NCI-H774 (cell line): ENCODE results near the gene PTPN18.
A peak's percentile ranks its signal among the peaks of the same experiment; 100 is the strongest.

Experiments used
- DNase-seq: peaks from one replicate; lab custom pipeline; 2025; lab: John Stamatoyannopoulos, UW

Gene PTPN18

GRCh38 chr2:130339885-130340745, 15.7 kb upstream of the PTPN18 start:
- no peak for DNase-seq

GRCh38 chr2:130341562-130342019, 14.3 kb upstream of the PTPN18 start:
- no peak for DNase-seq

GRCh38 chr2:130342020-130342532, 13.8 kb upstream of the PTPN18 start:
- DNase-seq, result peak; percentile 89

- DNase-seq, result peak; percentile 98
These were observed 13.2 kb upstream of the PTPN18 start, which contains the start of gene IMP4 for GRCh38 chr2:130342533-130343275. IMP4 (plus strand) TSS chr2:130342897; CDS start chr2:130342933, 36 bp downstream.

GRCh38 chr2:130344578-130344977, 11.3 kb upstream of the PTPN18 start:
- no peak for DNase-seq

GRCh38 chr2:130345091-130345490, 10.8 kb upstream of the PTPN18 start:
- no peak for DNase-seq

GRCh38 chr2:130345611-130346010, 10.2 kb upstream of the PTPN18 start:
- DNase-seq, result no peak

GRCh38 chr2:130346041-130346740, 9.7 kb upstream of the PTPN18 start:
- no peak for DNase-seq

GRCh38 chr2:130346741-130347066, 9.2 kb upstream of the PTPN18 start:
- DNase-seq, result no peak

GRCh38 chr2:130347220-130347925, 8.5 kb upstream of the PTPN18 start:
- no peak for DNase-seq

GRCh38 chr2:130349174-130349573, 6.7 kb upstream of the PTPN18 start:
- no peak for DNase-seq

- no peak for DNase-seq
These were observed 4.1 kb upstream of the PTPN18 start for GRCh38 chr2:130351711-130352110.

GRCh38 chr2:130352237-130352636, 3.6 kb upstream of the PTPN18 start:
- no peak for DNase-seq

GRCh38 chr2:130353291-130354138, 2.3 kb upstream of the PTPN18 start:
- no peak for DNase-seq

- no peak for DNase-seq
These were observed 1.8 kb upstream of the PTPN18 start for GRCh38 chr2:130354139-130354428.

- DNase-seq, result no peak
These were observed 681 bp upstream of the PTPN18 start for GRCh38 chr2:130355172-130355577.

GRCh38 chr2:130357864-130358263, 2.0 kb downstream of the PTPN18 start:
- DNase-seq, result no peak

GRCh38 chr2:130358420-130359350, 2.8 kb downstream of the PTPN18 start:
- DNase-seq, result no peak

- DNase-seq, result no peak
These were observed 3.6 kb downstream of the PTPN18 start for GRCh38 chr2:130359466-130359865.

- DNase-seq, result no peak
These were observed 7.6 kb downstream of the PTPN18 start for GRCh38 chr2:130363479-130363878.
